ENCODE results near the gene ZFAND5. TPM values are rescaled to one million over a fixed set of nuclear protein-coding genes. Genes with fewer than 3 reads are reported as not detected.

Gene ZFAND5
- total and polyA plus RNA-seq, 2 experiments from 2014 or later = 138 to 216 TPM

- no peak overlapping the region for H3K4me2 ChIP-seq
- H3F3A ChIP-seq (replicated peaks; ENCODE audit: low read depth) = no peaks in the 10 kb centered on the region
- Mint-ChIP-seq H3K27me3 (ENCODE audit: insufficient read depth, low read depth, poor library complexity) (peaks cover 2% of the 10 kb centered on the region), H3K9me3 (peaks cover 17% of the 10 kb centered on the region; the same call in 2 of the 3 replicates), H3K4me3 (no peak overlapping the region), H3K36me3 (ENCODE audit: low read depth) (0 out of 3 replicates have a peak, but pooled peaks cover 2% of the 10 kb centered on the region), H3K27ac (no peak overlapping the region), H3K4me1 (peaks cover 2% of the 10 kb centered on the region; the same call in 1 of the 3 replicates)
- peaks cover 6% of the 10 kb centered on the region; the same call in 1 of the 2 replicates for H3K4me1 ChIP-seq (ENCODE audit: insufficient read depth)
- no peaks in the 10 kb centered on the region for H3K79me2 ChIP-seq (replicated peaks; ENCODE audit: insufficient read depth)
- H3K27ac ChIP-seq (ENCODE audit: low read depth) = no peak overlapping the region
- no peaks in the 10 kb centered on the region for H3K27me3 ChIP-seq (ENCODE audit: insufficient read depth)
- DNase-seq (ENCODE audit: low spot score) (no peak), ATAC-seq (no peak)
- H3K9me2 ChIP-seq (ENCODE audit: insufficient read depth) = no peaks in the 10 kb centered on the region; the same call in 1 of the 2 replicates
- H4K20me1 ChIP-seq (replicated peaks; ENCODE audit: insufficient read depth) = no peaks in the 10 kb centered on the region
- H2AFZ ChIP-seq = no peak overlapping the region
- TF ChIP-seq ZNF114 (CRISPR knock-in tag; IDR thresholded peaks at IDR 0.05) (no peak), EZH2phosphoT487 (IDR thresholded peaks at IDR 0.05; ENCODE audit: unreplicated experiment) (no peak), JUNB (IDR thresholded peaks at IDR 0.05; ENCODE audit: unreplicated experiment) (no peak), POLR2AphosphoS5 (IDR thresholded peaks at IDR 0.05; ENCODE audit: low read depth) (no peak)
- no peaks in the 10 kb centered on the region for H3K36me3 ChIP-seq (ENCODE audit: insufficient read depth)
- no peak overlapping the region for H3K4me3 ChIP-seq
These were observed 25.9 kb upstream of the ZFAND5 start for GRCh38 chr9:72390907-72391306.

GRCh38 chr9:72386186-72386585, 21.2 kb upstream of the ZFAND5 start:
- Histone ChIP-seq H3K27ac (ENCODE audit: low read depth) (no peak overlapping the region), H2AFZ (no peak overlapping the region), H3K9me2 (ENCODE audit: insufficient read depth) (no peaks in the 10 kb centered on the region; the same call in 1 of the 2 replicates), H3K36me3 (ENCODE audit: insufficient read depth) (no peaks in the 10 kb centered on the region), H3K79me2 (replicated peaks; ENCODE audit: insufficient read depth) (no peaks in the 10 kb centered on the region), H3K4me2 (no peak overlapping the region), H3F3A (replicated peaks; ENCODE audit: low read depth) (no peaks in the 10 kb centered on the region), H3K4me1 (ENCODE audit: insufficient read depth) (no peaks in the 10 kb centered on the region), H3K4me3 (no peak overlapping the region), H3K27me3 (ENCODE audit: insufficient read depth) (no peaks in the 10 kb centered on the region), H4K20me1 (replicated peaks; ENCODE audit: insufficient read depth) (no peaks in the 10 kb centered on the region)
- TF ChIP-seq JUNB (IDR thresholded peaks at IDR 0.05; ENCODE audit: unreplicated experiment) = no peak
- TF ChIP-seq CTCF (conservative IDR thresholded peaks at IDR 0.05; ENCODE audit: low read depth in 2 of 2) = no peak
- no peak for TF ChIP-seq NANOG (IDR thresholded peaks at IDR 0.05; ENCODE audit: borderline replicate concordance)
- TF ChIP-seq ETS1 (IDR thresholded peaks at IDR 0.05) = no peak
- no peak for TF ChIP-seq ZNF331 (CRISPR knock-in tag; IDR thresholded peaks at IDR 0.05; ENCODE audit: low read depth)
- no peak for TF ChIP-seq EZH2 (IDR thresholded peaks at IDR 0.05; ENCODE audit: low read depth, unreplicated experiment)
- no peak for TF ChIP-seq CREB1 (CRISPR knock-in tag; IDR thresholded peaks at IDR 0.05; ENCODE audit: low read depth)
- Mint-ChIP-seq H3K36me3 (ENCODE audit: low read depth) (0 out of 3 replicates have a peak, but pooled peaks cover under 1% of the 10 kb centered on the region), H3K4me1 (no peaks in the 10 kb centered on the region), H3K9me3 (peaks cover 14% of the 10 kb centered on the region; the same call in 2 of the 3 replicates), H3K4me3 (no peak overlapping the region), H3K27me3 (ENCODE audit: insufficient read depth, low read depth, poor library complexity) (no peaks in the 10 kb centered on the region), H3K27ac (no peak overlapping the region)
- ATAC-seq = no peak
- no peak for DNase-seq (ENCODE audit: low spot score)
